ENCODE data around the gene PEPD.

PEPD gene

GRCh38 chr19:33437821-33438671 lies 83.5 kb downstream of the PEPD start:
- no peak for DNase-seq (ENCODE audit: low read depth)

GRCh38 chr19:33437393-33437820 lies 84.2 kb downstream of the PEPD start:
- no peak for DNase-seq (ENCODE audit: low read depth)

DNA sequence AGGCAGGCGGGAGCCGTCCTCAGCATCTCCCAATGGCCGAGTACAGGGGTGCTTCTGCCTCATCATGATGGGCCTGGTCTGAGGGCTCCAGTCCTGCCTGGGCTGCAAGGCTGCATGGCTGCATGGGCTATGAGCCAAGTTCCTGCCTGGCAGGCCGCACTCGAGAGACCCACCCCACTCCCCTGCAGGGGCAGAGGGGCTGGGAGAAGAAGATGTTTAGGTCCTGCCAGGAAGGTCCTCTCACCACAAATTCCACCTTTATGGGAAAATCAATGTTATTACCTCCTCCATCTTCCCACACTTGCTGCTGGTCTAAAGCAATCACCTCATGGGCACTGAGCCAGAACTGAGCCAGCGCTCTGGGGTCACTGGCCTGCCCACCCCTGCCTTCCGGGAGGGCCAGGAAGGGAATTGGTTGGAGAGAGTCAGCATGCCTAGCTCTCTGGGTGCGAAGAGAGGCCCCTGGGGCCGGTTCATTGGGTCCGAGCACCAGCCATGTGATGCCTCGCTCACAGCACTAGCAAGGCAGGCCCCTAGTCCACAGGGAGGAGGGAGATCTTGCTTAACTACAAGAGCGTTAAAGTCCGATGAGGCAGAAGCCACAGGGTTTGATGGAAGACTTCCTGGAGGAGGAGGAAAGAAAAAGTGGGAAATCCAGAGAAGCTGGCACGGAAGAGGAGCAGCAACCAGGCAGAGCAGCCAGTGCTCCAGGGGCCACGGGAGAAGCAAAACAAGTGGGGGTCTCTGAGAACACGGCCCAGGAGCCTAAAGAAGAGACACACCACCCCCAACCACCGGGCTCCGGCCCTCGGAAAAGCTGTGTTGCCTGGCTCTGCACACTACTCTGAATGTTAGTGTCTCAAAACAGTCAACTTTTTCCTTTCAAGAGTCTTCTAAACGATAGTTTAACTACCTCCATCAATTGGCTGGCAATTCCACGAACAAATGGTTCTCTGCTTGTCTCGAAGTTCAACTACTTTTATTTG lies 84.9 kb downstream of the PEPD start:
- no peak for DNase-seq (ENCODE audit: low read depth)

- no peak for DNase-seq (ENCODE audit: low read depth)
Observed at GRCh38 chr19:33435706-33436359, 85.8 kb downstream of the PEPD start.

DNA sequence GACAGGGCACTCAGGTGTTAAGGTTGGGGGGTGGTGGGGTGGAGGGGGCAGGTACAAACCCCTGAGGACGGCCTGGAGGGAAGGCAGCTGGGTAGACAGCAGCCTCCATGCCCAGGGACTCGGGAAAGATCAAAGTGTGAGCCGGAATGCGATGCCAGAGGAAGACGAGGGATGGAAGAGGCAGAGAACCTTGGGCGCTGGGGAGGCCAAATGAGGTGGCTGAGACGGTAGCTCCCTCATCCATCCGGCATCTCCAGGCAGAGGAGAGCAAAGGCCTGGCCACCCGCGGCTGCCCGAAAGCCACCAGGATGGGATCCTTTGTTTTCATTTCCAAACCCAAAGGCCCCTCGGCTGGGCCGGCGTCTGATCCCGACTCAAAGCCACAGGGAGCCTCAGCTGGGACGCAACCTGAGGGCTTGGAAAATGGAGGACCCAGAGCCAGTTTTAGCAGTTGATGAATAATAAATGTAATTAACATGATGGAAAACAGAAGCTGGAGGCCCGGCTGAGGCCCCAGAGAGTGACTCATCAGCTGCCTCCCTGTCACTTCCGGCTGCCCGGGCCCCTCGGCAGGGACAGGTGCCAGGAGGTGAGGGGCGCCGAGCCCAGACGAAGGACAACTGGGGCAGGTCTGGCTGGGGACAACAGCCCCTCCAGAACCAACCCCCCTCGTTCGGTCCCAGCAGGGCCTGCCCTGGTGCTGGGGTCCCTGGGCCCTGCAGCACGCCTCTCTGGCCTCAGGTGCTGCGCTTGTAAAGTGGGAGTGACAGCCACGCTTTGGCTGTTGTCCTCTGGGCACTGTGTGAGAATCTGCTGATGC lies 86.5 kb downstream of the PEPD start:
- DNase-seq (ENCODE audit: low read depth), result no peak

- no peak for DNase-seq (ENCODE audit: low read depth)
Observed at GRCh38 chr19:33434069-33434885, 87.3 kb downstream of the PEPD start.

- no peak for DNase-seq (ENCODE audit: low read depth)
Observed at GRCh38 chr19:33432446-33433170, 89.0 kb downstream of the PEPD start.

DNA sequence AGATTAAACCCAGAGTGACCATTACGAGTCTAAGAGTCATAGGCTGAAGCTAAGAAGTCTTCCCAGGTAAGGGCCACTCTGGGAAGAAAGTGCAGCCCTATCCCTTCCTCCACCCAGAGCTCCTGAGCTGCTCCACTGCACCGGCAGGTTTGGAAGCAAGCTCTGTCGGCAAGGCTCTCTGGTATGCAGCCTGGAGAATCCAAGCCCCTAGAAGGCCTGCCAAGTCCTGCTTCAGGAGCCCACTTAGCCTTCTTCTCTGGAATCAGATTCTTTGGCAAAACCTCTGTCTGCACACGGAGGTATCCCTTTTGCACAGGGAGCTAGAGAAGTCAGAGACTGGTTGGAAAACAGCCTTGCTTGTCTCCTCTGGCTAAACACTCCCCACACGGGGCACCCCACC lies 89.6 kb downstream of the PEPD start:
- no peak for DNase-seq (ENCODE audit: low read depth)

- DNase-seq (ENCODE audit: low read depth), result no peak
Observed at GRCh38 chr19:33430674-33431277, 90.8 kb downstream of the PEPD start.

DNA sequence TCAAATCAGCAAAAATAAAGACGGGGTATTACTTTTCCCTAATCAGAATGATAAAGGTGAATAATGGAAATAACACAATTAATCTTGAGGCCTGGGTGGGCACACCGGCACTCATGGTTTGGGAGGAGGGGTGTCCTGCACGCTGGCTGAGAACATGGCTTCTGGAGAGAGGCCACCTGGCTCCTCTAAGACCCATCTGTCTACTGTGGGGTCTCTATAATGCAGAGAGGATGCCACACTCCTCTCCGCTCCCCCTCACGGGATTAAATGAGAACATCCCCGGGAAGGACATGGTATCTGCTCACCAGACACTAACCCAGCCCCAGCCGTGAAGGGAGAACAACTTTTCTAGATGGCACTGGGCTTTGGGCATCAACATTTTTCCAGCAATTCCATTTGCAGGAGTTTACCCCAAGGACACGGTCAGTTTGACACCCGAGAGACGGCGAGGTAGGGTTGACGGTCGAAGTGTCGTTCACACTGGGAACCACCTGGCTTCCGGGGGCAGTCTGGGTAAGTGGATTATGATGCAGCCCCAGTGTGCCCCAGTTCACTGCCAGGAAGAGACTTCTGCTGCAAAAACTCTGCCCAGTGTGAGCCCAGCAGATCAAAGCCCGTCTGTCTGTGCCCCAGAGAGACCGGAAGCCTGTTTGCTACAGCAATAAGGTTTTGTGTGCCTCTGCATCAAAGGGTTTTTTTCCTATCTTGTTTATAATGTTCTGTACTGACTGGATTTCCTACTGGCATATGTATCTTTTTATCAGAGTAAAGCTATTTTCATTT lies 91.5 kb downstream of the PEPD start:
- DNase-seq (ENCODE audit: low read depth), result no peak

DNA sequence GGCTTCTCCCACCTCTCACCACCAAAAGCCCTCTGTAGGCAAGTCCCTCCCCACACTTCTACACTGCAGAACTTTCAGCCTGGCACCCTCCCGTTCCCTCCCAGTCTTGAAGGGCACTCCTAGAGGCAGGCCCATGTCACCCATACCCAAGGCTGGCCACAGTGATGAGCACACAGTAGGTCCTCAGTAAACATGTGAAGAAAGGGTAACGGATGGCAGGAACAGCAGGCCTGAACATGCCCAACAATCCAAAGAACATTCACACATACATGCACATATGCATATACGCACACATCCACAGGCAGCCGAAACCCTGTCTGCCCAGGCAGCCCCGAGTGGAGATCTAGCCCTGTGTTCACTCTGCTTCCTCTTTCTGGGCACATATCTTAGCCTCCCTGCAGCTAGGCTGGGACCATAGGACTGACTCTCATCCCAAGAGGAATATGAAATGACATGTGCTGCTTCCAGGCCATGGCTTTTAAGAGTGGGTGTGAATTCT lies 92.9 kb downstream of the PEPD start:
- DNase-seq (ENCODE audit: low read depth), result no peak

- DNase-seq (ENCODE audit: low read depth), result no peak
Observed at GRCh38 chr19:33427801-33428626, 93.6 kb downstream of the PEPD start.

GRCh38 chr19:33426621-33427361 lies 94.8 kb downstream of the PEPD start:
- DNase-seq (ENCODE audit: low read depth), result no peak

- DNase-seq (ENCODE audit: low read depth), result no peak
Observed at GRCh38 chr19:33424181-33424580, 97.4 kb downstream of the PEPD start.

DNA sequence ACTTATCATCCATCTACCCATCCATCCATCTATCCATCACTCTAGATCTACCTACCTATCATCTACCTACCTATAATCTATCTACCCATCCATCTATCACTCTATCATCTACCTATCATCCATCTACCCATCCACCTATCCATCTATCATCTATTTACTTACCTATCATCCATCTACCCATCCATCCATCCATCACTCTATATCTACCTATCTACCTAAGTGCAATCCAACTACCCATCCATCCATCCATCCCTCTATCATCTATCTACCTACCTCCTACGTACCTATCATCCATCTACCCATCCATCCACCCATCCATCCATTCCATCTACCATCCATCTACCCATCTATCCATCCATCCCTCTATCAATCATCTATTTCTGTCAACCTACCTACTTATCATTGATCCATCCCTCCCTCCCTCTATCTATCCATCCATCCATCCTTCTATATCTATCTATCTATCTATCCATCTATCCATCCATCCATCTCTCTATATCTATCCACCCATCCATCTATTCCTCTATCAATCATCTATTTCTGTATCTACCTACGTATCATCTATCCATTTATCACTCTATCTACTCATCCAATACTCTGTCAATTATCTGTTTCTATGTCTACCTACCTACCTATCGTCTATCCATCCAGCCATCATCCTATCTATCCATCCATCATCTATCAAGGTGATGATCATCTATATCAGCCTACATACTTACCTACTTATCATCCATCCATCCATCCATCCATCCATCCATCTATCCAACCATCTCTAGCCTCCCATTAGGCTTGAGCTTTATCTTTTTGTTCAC lies 99.0 kb downstream of the PEPD start:
- DNase-seq (ENCODE audit: low read depth), result no peak

DNA sequence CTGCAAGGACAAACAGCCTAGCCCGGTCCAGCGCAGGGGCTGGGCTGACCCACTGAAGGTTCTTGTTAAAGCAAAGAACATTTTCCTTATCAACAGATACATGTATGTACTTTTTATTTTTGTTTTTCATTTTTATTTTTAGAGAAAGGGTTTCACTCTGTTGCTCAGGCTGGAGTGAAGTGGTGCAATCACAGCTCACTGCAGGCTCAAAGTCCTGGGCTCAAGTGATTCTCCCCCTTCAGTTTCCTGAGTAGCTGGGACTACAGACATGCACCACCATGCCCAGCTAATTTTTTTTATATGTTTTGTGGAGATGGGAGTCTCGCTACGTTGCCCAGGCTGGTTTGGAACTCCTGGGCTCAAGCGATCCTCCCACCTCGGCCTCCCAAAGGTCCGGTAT lies 100.2 kb downstream of the PEPD start:
- no peak for DNase-seq (ENCODE audit: low read depth)
